Panc1 (cell line): ENCODE measurements around the gene TP53I11. TPM values are rescaled to one million over a fixed set of nuclear protein-coding genes. Genes with fewer than 3 reads are reported as not detected.

Experiments used
- ATAC-seq: fragments of 200-7000 bp; cut with Tn5 transposase; 2 replicates; pipeline ENCODE4 v1.9.1; 2020; ENCODE audit warnings: mild to moderate bottlenecking, moderate library complexity
- BruUV-seq: library from RNA; stranded (reverse); fragments of 400-500 nt; replicated peaks from 2 replicates; lab custom pipeline; 2021; lab: Mats Ljungman, UMichigan
- CTCF ChIA-PET: fragments of 300-600 bp; sonication (Branson Sonifier 250); formaldehyde crosslinking; loops from one replicate; lab custom pipeline; 2022; ENCODE audit warnings: antibody characterized with exemption; lab: Charles Lee
- POLR2A ChIA-PET: fragments of 300-600 bp; sonication (Branson Sonifier 250); formaldehyde crosslinking; loops from one replicate; lab custom pipeline; 2022; ENCODE audit warnings: antibody characterized with exemption; lab: Charles Lee
- DNase-seq: peaks from one replicate; pipeline ENCODE4 v3.0.0-alpha.2; 2010; ENCODE audit warnings: low read depth, low spot score
- H3K27ac ChIP-seq: 2 replicates; pipeline ENCODE4 v1.5.1; 2011; ENCODE audit warnings: mild to moderate bottlenecking, low read length, inconsistent platforms
- H3K27me3 ChIP-seq: fragments of 200-500 bp; sonication (Bioruptor generic); 2 replicates; pipeline ENCODE4 v1.6.0; 2014; ENCODE audit warnings: low read length, inconsistent platforms; ENCODE audit not compliant: control insufficient read depth, insufficient read depth
- H3K36me3 ChIP-seq: fragments of 200-500 bp; sonication (Bioruptor generic); 2 replicates; pipeline ENCODE4 v1.5.1; 2014; ENCODE audit warnings: inconsistent platforms, mild to moderate bottlenecking, low read length, moderate library complexity; ENCODE audit not compliant: control insufficient read depth, insufficient read depth
- H3K4me1 ChIP-seq: 2 replicates; pipeline ENCODE4 v1.5.1; 2011; ENCODE audit warnings: inconsistent platforms, mild to moderate bottlenecking, low read length, moderate library complexity; ENCODE audit not compliant: control insufficient read depth, insufficient read depth
- H3K4me3 ChIP-seq, 2 experiments: 2 replicates each; pipeline ENCODE4 v1.5.1; 2011 to 2012; ENCODE audit warnings: low read depth in 2 of 2, low read length in 2 of 2, mild to moderate bottlenecking in 2 of 2, inconsistent platforms in 1 of 2, moderate library complexity in 1 of 2
- H3K9me3 ChIP-seq: fragments of 200-500 bp; sonication (Bioruptor generic); 2 replicates; pipeline ENCODE4 v1.5.1; 2014; ENCODE audit warnings: low read depth, mild to moderate bottlenecking, inconsistent platforms, low read length, moderate library complexity; ENCODE audit not compliant: control insufficient read depth, insufficient read depth
- POLR2AphosphoS5 ChIP-seq: IDR thresholded peaks from 2 replicates; pipeline ENCODE4 v1.6.1; 2012; ENCODE audit warnings: mild to moderate bottlenecking, low read depth, low read length, moderate library complexity
- SIN3A ChIP-seq: IDR thresholded peaks from 2 replicates; pipeline ENCODE4 v1.6.1; 2012; ENCODE audit warnings: low read depth, mild to moderate bottlenecking, low read length, moderate library complexity, borderline replicate concordance; ENCODE audit not compliant: insufficient read depth
- TCF7L2 ChIP-seq: IDR thresholded peaks from 2 replicates; pipeline ENCODE4 v1.6.1; 2011; ENCODE audit warnings: mild to moderate bottlenecking, low read depth, low read length, inconsistent platforms
- in situ Hi-C: cut with HindIII; loops from 2 replicates; pipeline ENCODE4 v1.10.0; 2016; ENCODE audit warnings: low sequenced_read_pairs, low pct_unique_long_range_greater_than_20kb
- intact Hi-C: fragments of 100-400 bp; cut with micrococcal nuclease; formaldehyde crosslinking; loops from one replicate; pipeline ENCODE4 v1.10.0; 2022; ENCODE audit not compliant: unreplicated experiment
- total RNA-seq: library from RNA; stranded (reverse); gene quantifications from one replicate; pipeline ENCODE4 v1.2.1, GENCODE V29; 2021; ENCODE audit not compliant: unreplicated experiment
- TF ChIP-seq, protein P1 (sequence below): fragments of 450-650 bp; IDR thresholded peaks from 2 replicates; pipeline ENCODE4 v1.5.1; 2017; ENCODE audit warnings: mild to moderate bottlenecking
- TF ChIP-seq, protein P2 (sequence below), 2 experiments: IDR thresholded peaks; 2 replicates each; pipeline ENCODE4 v1.6.1; 2011 to 2012; ENCODE audit warnings: low read depth in 2 of 2, control low read depth in 1 of 2, low read length in 1 of 2, mild to moderate bottlenecking in 1 of 2, moderate library complexity in 1 of 2; ENCODE audit not compliant: insufficient read depth in 1 of 2

The TP53I11 gene
- total RNA-seq, 1 experiment from 2014 or later: 132 TPM

DNA sequence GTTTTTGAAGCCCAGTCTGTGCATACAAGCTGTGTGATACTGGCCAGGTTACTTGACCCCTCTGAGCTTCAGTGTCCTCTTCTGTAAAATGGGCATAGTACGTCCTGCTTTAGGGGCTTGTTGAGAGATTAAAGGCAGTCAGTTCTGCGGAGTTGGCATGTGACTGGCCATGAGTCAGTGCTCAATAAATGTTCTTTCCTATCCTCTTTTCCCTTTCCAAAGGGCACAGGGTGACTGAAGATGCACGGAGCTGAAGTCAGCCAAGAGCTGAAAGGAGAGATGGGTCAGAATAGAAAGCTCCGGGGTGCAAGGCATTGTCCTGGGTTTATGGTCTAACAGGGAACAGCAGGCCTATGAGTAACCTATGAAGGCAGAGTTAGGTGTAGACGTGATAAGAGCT, 48.9 kb downstream of the TP53I11 start:
- in situ Hi-C loops (no loop called here), intact Hi-C loops (loop anchor here (10.0 kb wide), 1 partner anchor 337 kb away; the partner anchor contains the start of gene CD82)
- Histone ChIP-seq H3K27me3 (no peaks in the 10 kb centered on the region), H3K36me3 (no peaks in the 10 kb centered on the region), H3K4me3 (no peak overlapping the region), H3K9me3 (no peaks in the 10 kb centered on the region), H3K27ac (no peak overlapping the region), H3K4me1 (no peaks in the 10 kb centered on the region; the same call in 1 of the 2 replicates)
- DNase-seq: no peak
- ChIA-PET POLR2A (no interaction called here), CTCF (interaction anchor here (0.6 kb wide), 1 partner anchor 181 kb away, joined by 5 read pairs; no protein-coding TSS in a partner anchor)
- no TSS peak for BruUV-seq
- no peak for ATAC-seq
- TF ChIP-seq SIN3A: no peak
- TF ChIP-seq, protein P1, sequence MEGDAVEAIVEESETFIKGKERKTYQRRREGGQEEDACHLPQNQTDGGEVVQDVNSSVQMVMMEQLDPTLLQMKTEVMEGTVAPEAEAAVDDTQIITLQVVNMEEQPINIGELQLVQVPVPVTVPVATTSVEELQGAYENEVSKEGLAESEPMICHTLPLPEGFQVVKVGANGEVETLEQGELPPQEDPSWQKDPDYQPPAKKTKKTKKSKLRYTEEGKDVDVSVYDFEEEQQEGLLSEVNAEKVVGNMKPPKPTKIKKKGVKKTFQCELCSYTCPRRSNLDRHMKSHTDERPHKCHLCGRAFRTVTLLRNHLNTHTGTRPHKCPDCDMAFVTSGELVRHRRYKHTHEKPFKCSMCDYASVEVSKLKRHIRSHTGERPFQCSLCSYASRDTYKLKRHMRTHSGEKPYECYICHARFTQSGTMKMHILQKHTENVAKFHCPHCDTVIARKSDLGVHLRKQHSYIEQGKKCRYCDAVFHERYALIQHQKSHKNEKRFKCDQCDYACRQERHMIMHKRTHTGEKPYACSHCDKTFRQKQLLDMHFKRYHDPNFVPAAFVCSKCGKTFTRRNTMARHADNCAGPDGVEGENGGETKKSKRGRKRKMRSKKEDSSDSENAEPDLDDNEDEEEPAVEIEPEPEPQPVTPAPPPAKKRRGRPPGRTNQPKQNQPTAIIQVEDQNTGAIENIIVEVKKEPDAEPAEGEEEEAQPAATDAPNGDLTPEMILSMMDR: no peak
- TF ChIP-seq, protein P2, sequence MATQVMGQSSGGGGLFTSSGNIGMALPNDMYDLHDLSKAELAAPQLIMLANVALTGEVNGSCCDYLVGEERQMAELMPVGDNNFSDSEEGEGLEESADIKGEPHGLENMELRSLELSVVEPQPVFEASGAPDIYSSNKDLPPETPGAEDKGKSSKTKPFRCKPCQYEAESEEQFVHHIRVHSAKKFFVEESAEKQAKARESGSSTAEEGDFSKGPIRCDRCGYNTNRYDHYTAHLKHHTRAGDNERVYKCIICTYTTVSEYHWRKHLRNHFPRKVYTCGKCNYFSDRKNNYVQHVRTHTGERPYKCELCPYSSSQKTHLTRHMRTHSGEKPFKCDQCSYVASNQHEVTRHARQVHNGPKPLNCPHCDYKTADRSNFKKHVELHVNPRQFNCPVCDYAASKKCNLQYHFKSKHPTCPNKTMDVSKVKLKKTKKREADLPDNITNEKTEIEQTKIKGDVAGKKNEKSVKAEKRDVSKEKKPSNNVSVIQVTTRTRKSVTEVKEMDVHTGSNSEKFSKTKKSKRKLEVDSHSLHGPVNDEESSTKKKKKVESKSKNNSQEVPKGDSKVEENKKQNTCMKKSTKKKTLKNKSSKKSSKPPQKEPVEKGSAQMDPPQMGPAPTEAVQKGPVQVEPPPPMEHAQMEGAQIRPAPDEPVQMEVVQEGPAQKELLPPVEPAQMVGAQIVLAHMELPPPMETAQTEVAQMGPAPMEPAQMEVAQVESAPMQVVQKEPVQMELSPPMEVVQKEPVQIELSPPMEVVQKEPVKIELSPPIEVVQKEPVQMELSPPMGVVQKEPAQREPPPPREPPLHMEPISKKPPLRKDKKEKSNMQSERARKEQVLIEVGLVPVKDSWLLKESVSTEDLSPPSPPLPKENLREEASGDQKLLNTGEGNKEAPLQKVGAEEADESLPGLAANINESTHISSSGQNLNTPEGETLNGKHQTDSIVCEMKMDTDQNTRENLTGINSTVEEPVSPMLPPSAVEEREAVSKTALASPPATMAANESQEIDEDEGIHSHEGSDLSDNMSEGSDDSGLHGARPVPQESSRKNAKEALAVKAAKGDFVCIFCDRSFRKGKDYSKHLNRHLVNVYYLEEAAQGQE (IDR thresholded peaks at IDR 0.05; ENCODE audit: insufficient read depth in 1 of 2, low read depth in 2 of 2, low read length in 1 of 2): no peak
- no peak for TF ChIP-seq TCF7L2
- no peak for TF ChIP-seq POLR2AphosphoS5

DNA sequence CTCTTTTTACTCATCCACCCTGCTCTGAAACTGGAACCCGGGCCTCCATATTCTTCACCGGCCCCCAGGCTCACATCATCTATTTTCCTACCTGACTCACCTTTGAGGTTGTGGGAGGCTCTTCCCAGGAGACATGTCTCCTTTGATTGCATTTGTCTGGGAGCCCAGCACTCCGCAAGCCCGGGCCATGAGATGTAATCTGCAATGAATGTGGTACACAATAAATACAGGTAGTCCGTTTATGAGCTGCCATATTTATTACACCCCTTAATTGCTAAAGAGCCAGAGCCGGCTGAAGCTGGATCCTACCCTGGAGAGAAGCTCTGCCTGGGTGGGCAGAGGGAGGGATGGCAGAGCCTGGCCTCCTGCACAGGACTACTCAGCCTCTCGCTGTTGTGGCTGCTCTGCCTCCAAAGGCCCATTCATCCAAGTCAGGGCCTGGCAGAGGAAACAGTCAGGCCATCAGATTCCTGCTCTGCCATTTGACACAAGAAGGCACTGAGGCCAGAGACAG, 49.5 kb downstream of the TP53I11 start:
- no peak for ATAC-seq

More for the DNA sequence above, 49.5 kb downstream of the TP53I11 start:
- H3K9me3 ChIP-seq: no peaks in the 10 kb centered on the region
- DNase-seq: no peak
- CTCF ChIA-PET: no interaction called here
- H3K36me3 ChIP-seq: no peaks in the 10 kb centered on the region
- no peaks in the 10 kb centered on the region for H3K27me3 ChIP-seq
- TF ChIP-seq SIN3A: no peak
- TF ChIP-seq POLR2AphosphoS5: no peak
- TF ChIP-seq, protein P2 (IDR thresholded peaks at IDR 0.05; ENCODE audit: insufficient read depth in 1 of 2, low read depth in 2 of 2, low read length in 1 of 2): no peak
- TF ChIP-seq, protein P1: no peak
- TF ChIP-seq TCF7L2: no peak
- in situ Hi-C loops: no loop called here
- BruUV-seq: no TSS peak
- no peak overlapping the region for H3K4me3 ChIP-seq
- H3K4me1 ChIP-seq: no peaks in the 10 kb centered on the region; the same call in 1 of the 2 replicates
- POLR2A ChIA-PET: no interaction called here
- intact Hi-C loops: loop anchor here (10.0 kb wide), 1 partner anchor 336 kb away; the partner anchor contains the start of gene CD82
- H3K27ac ChIP-seq: no peak overlapping the region
